ENCODE measurements around the gene NINJ1.
"Not testable (repeated sequence)": the region's sequence is repeated elsewhere in the genome, so short reads cannot be mapped to it uniquely, and the experiment has no call there.

The NINJ1 gene

GRCh38 chr9:93118863-93119702 is 15.0 kb downstream of the NINJ1 start:
- no peak for DNase-seq (ENCODE audit: low read depth)

GRCh38 chr9:93117924-93118862 is 15.9 kb downstream of the NINJ1 start:
- DNase-seq (ENCODE audit: low read depth): no peak

- not testable (repeated sequence) for DNase-seq (ENCODE audit: low read depth)
Observed at GRCh38 chr9:93117521-93117920, 16.5 kb downstream of the NINJ1 start.

GRCh38 chr9:93116072-93116961 is 17.7 kb downstream of the NINJ1 start:
- no peak for DNase-seq (ENCODE audit: low read depth)

GRCh38 chr9:93115486-93116071 is 18.5 kb downstream of the NINJ1 start:
- no peak for DNase-seq (ENCODE audit: low read depth)

GRCh38 chr9:93114984-93115335 is 19.1 kb downstream of the NINJ1 start:
- DNase-seq (ENCODE audit: low read depth): no peak

GRCh38 chr9:93114169-93114983 is 19.7 kb downstream of the NINJ1 start:
- no peak for DNase-seq (ENCODE audit: low read depth)

GRCh38 chr9:93112864-93113389 is 21.1 kb downstream of the NINJ1 start:
- no peak for DNase-seq (ENCODE audit: low read depth)

GRCh38 chr9:93112116-93112863 is 21.8 kb downstream of the NINJ1 start:
- no peak for DNase-seq (ENCODE audit: low read depth)

GRCh38 chr9:93111371-93112115 is 22.5 kb downstream of the NINJ1 start:
- no peak for DNase-seq (ENCODE audit: low read depth)

GRCh38 chr9:93111001-93111370 is 23.1 kb downstream of the NINJ1 start:
- no peak for DNase-seq (ENCODE audit: low read depth)

GRCh38 chr9:93110311-93110855 is 23.7 kb downstream of the NINJ1 start:
- DNase-seq (ENCODE audit: low read depth): no peak

GRCh38 chr9:93108291-93109041 is 25.6 kb downstream of the NINJ1 start:
- no peak for DNase-seq (ENCODE audit: low read depth)

GRCh38 chr9:93107825-93108161 is 26.3 kb downstream of the NINJ1 start:
- no peak for DNase-seq (ENCODE audit: low read depth)

- no peak for DNase-seq (ENCODE audit: low read depth)
Observed at GRCh38 chr9:93107151-93107824, 26.8 kb downstream of the NINJ1 start.

GRCh38 chr9:93105620-93106019 is 28.4 kb downstream of the NINJ1 start:
- DNase-seq (ENCODE audit: low read depth): no peak

- not testable (repeated sequence) for DNase-seq (ENCODE audit: low read depth)
Observed at GRCh38 chr9:93101086-93101485, 33.0 kb downstream of the NINJ1 start.

GRCh38 chr9:93100276-93100636 is 33.8 kb downstream of the NINJ1 start:
- no peak for DNase-seq (ENCODE audit: low read depth)
